ENCODE data around the gene GADD45B. TPM values are rescaled to one million over a fixed set of nuclear protein-coding genes. Genes with fewer than 3 reads are reported as not detected.

The GADD45B gene
- total RNA-seq, 1 experiment from 2014 or later, result 16.4 TPM

DNA sequence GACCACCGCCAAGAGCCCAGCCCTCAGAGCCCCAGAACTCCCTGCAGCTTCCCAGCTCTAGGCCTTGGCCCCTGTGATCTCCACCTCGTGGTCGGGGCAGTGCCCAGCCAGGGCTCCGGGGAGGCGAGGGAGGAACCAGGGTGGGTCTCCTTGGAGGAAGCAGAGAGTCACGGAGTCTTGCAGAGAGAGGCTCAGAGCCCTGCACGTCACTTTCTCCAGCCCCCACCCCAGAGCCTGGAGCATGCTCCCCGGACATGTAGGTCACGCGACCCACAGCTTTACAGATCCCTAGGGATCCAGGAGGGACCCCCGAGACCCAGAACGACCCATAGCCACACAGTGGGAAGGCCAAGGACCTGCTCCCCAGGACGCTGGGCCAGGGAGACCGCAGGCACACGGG lies 11.9 kb downstream of the GADD45B start:
- Histone ChIP-seq H3K4me1 (ENCODE audit: insufficient read depth, low read length, poor library complexity, severe bottlenecking) (peaks cover 2% of the 10 kb centered on the region), H3K4me3 (ENCODE audit: low read depth, low read length, poor library complexity, severe bottlenecking) (no peak overlapping the region), H3K36me3 (ENCODE audit: insufficient read depth, low read length, poor library complexity, severe bottlenecking) (no peaks in the 10 kb centered on the region), H3K9me3 (ENCODE audit: low read depth, low read length, poor library complexity, severe bottlenecking) (peaks cover 6% of the 10 kb centered on the region), H3K27me3 (replicated peaks; ENCODE audit: insufficient read depth, low read depth, low read length, poor library complexity) (peaks cover 5% of the 10 kb centered on the region), H3K27ac (ENCODE audit: low read depth, low read length, poor library complexity, severe bottlenecking) (no peak overlapping the region)
- ChIA-PET POLR2A (ENCODE audit: low non-redundant PET) (no interaction called here), CTCF (no interaction called here)
- DNase-seq (ENCODE audit: low spot score), result no peak
- no TSS peak for BruUV-seq (replicated peaks)
- intact Hi-C loops (cut with micrococcal nuclease; ENCODE audit: unreplicated experiment), result no loop called here
- TF ChIP-seq, protein P1, sequence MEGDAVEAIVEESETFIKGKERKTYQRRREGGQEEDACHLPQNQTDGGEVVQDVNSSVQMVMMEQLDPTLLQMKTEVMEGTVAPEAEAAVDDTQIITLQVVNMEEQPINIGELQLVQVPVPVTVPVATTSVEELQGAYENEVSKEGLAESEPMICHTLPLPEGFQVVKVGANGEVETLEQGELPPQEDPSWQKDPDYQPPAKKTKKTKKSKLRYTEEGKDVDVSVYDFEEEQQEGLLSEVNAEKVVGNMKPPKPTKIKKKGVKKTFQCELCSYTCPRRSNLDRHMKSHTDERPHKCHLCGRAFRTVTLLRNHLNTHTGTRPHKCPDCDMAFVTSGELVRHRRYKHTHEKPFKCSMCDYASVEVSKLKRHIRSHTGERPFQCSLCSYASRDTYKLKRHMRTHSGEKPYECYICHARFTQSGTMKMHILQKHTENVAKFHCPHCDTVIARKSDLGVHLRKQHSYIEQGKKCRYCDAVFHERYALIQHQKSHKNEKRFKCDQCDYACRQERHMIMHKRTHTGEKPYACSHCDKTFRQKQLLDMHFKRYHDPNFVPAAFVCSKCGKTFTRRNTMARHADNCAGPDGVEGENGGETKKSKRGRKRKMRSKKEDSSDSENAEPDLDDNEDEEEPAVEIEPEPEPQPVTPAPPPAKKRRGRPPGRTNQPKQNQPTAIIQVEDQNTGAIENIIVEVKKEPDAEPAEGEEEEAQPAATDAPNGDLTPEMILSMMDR (conservative IDR thresholded peaks at IDR 0.05; ENCODE audit: low read depth, low read length), result no peak
- TF ChIP-seq EZH2 (IDR thresholded peaks at IDR 0.05; ENCODE audit: borderline replicate concordance, low read depth, low read length, poor library complexity, severe bottlenecking), result no peak

DNA sequence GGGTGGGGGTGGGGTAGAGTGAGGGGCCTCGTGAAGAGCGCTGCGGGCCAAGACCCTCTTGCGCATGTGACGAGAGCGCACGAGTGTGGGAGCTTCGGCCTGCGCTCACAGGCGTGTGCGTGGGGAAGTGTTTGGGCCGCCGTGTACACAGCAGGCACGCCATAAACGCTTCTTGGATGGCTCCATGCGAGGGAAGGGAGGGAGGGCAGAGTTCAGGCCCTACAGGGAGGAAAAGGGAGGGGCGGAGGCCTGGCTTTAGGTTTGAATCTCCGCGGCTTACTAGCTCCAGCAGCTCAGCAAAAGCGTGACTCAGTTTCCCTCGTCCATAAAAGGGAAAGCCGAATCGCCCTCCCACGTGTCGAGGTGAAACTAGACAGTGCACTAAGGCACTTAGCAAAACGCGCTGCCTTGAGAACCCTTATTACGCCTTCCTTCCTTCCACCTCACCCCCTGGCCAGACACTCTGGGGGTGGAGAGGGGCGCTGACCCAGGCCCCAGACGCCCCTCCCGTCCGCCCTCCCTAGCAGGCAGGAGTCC lies 12.5 kb downstream of the GADD45B start:
- peak overlapping the region; percentile 45 for H3K4me3 ChIP-seq (ENCODE audit: low read depth, low read length, poor library complexity, severe bottlenecking)
- CTCF ChIA-PET, result interaction anchor here (0.7 kb wide), 1 partner anchor 90 kb away, joined by 11 read pairs; no protein-coding TSS in a partner anchor

DNA sequence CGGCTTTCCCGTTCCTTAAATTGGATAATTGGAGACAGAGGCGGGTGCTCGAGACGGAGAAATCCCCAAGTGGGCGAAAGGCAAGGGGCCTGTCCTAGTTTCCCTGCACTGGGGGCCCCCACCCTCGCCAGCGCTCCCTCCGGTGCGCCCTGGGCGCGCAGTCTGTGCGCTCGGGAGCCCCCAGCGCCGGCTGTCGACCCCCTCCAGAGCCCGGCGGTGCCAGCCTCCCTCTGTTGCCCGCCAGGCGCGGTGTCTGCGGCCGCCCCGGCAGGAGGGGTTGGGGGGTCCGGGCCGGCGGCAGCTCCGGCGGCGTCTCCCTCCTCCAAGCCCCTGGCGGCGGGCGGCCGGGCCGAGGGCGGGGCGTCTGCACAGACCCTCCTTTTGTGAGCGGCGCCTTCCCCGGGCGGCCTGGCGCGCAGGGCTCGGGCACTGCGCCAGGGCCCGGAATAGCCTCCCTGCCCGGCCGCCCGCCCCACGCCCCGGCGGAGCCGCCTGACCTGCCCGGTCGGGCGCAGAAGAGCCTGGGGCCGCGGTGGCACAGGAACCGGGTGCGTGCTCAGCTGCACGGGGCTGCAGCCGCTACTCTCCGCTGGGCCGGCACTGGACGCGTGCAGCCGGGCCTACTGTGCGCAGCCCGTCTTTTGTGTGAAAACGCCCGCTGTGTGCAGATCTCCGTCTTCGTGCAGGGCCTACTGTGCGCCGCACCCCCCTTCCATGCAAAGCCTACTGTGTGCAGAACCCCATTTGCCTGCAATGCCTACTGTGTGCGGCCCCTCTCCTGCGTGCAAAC lies 13.2 kb downstream of the GADD45B start:
- POLR2A ChIA-PET (ENCODE audit: low non-redundant PET), result no interaction called here

More for the DNA sequence above, 12.5 kb downstream of the GADD45B start:
- Histone ChIP-seq H3K4me1 (ENCODE audit: insufficient read depth, low read length, poor library complexity, severe bottlenecking) (peaks cover 2% of the 10 kb centered on the region), H3K9me3 (ENCODE audit: low read depth, low read length, poor library complexity, severe bottlenecking) (peaks cover 3% of the 10 kb centered on the region), H3K27ac (ENCODE audit: low read depth, low read length, poor library complexity, severe bottlenecking) (no peak overlapping the region), H3K27me3 (replicated peaks; ENCODE audit: insufficient read depth, low read depth, low read length, poor library complexity) (peaks cover 5% of the 10 kb centered on the region), H3K36me3 (ENCODE audit: insufficient read depth, low read length, poor library complexity, severe bottlenecking) (no peaks in the 10 kb centered on the region)
- POLR2A ChIA-PET (ENCODE audit: low non-redundant PET), result no interaction called here
- TF ChIP-seq, protein P1 (conservative IDR thresholded peaks at IDR 0.05; ENCODE audit: low read depth, low read length), result no peak
- TF ChIP-seq EZH2 (IDR thresholded peaks at IDR 0.05; ENCODE audit: borderline replicate concordance, low read depth, low read length, poor library complexity, severe bottlenecking), result no peak
- BruUV-seq (replicated peaks), result no TSS peak
- no peak for DNase-seq (ENCODE audit: low spot score)
- intact Hi-C loops (cut with micrococcal nuclease; ENCODE audit: unreplicated experiment), result no loop called here

More for the DNA sequence above, 13.2 kb downstream of the GADD45B start:
- H3K27me3 ChIP-seq (replicated peaks; ENCODE audit: insufficient read depth, low read depth, low read length, poor library complexity), result peaks cover 5% of the 10 kb centered on the region
- H3K27ac ChIP-seq (ENCODE audit: low read depth, low read length, poor library complexity, severe bottlenecking), result no peak overlapping the region
- intact Hi-C loops (cut with micrococcal nuclease; ENCODE audit: unreplicated experiment), result no loop called here
- TF ChIP-seq, protein P1 (conservative IDR thresholded peaks at IDR 0.05; ENCODE audit: low read depth, low read length), result no peak
- TF ChIP-seq EZH2 (IDR thresholded peaks at IDR 0.05; ENCODE audit: borderline replicate concordance, low read depth, low read length, poor library complexity, severe bottlenecking), result no peak
- BruUV-seq (replicated peaks), result no TSS peak
- DNase-seq (ENCODE audit: low spot score), result peak; percentile 62
- H3K4me3 ChIP-seq (ENCODE audit: low read depth, low read length, poor library complexity, severe bottlenecking), result peak overlapping the region; percentile 45
- CTCF ChIA-PET, result interaction anchor here (0.7 kb wide), 1 partner anchor 90 kb away, joined by 11 read pairs; no protein-coding TSS in a partner anchor
- peaks cover 2% of the 10 kb centered on the region for H3K4me1 ChIP-seq (ENCODE audit: insufficient read depth, low read length, poor library complexity, severe bottlenecking)
- no peaks in the 10 kb centered on the region for H3K9me3 ChIP-seq (ENCODE audit: low read depth, low read length, poor library complexity, severe bottlenecking)
- no peaks in the 10 kb centered on the region for H3K36me3 ChIP-seq (ENCODE audit: insufficient read depth, low read length, poor library complexity, severe bottlenecking)

Measured in A673 (cell line).